Activated CD8-positive, alpha-beta memory T cell treated with anti-CD3 and anti-CD28 coated beads for 1 hour (primary cell): ENCODE results near the gene DLGAP1.
"Not testable (repeated sequence)": the region's sequence is repeated elsewhere in the genome, so short reads cannot be mapped to it uniquely, and the experiment has no call there.

Experiments used
- DNase-seq, 2 donors: peaks; one replicate each; pipeline ENCODE4 v3.0.0-alpha.2; 2020; ENCODE audit warnings: low read depth in 1 of 2; ENCODE audit errors: extremely low read depth in 1 of 2

Gene DLGAP1

DNA sequence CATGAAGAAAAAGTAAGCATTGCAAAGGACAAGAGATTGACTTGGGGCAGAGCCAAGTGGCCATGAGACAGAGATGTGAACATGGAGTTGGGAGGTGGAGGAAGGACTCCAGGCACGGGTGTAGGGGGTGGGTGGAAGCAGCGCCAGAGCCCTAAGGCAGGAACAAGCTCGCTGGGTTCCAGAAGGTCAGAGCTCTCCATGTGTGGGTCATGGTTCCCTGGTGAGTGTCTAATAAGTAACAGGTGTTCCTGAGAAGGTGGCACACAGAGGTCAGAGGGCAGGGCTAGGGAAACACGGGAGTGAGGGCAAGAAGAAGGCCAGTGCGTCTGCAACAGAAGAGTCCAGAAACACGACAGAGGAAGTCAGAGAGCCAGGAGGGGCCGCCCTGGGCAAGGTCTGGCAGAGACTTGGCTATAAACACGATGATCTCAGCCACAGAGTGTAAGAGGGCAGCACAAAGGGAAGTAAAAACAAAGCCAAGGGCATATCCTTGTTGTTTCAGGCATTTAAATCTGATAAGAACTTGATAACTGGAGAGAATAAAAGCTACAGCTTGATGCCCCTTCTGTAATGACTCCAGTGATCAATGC, 744.3 kb downstream of the DLGAP1 start:
- no peak for DNase-seq

DNA sequence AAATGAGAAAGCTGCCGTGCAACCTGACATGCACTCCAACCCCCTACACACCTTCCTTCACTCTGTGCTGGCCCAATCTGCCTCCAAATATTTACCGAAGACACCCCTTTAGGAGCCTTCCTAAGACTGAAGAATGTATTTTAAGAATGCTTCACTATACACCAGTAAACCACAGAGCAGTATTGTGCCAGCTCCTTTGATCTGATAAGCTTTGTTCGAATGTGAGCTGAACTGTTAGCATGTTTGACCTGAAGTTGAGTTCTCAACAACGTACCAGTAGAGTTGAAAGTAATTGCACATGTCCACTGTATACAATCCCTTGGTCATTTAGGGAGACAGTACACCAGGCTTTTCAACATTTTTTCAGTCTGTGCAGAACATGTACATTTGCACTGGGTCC, 745.9 kb downstream of the DLGAP1 start:
- DNase-seq: no peak

DNA sequence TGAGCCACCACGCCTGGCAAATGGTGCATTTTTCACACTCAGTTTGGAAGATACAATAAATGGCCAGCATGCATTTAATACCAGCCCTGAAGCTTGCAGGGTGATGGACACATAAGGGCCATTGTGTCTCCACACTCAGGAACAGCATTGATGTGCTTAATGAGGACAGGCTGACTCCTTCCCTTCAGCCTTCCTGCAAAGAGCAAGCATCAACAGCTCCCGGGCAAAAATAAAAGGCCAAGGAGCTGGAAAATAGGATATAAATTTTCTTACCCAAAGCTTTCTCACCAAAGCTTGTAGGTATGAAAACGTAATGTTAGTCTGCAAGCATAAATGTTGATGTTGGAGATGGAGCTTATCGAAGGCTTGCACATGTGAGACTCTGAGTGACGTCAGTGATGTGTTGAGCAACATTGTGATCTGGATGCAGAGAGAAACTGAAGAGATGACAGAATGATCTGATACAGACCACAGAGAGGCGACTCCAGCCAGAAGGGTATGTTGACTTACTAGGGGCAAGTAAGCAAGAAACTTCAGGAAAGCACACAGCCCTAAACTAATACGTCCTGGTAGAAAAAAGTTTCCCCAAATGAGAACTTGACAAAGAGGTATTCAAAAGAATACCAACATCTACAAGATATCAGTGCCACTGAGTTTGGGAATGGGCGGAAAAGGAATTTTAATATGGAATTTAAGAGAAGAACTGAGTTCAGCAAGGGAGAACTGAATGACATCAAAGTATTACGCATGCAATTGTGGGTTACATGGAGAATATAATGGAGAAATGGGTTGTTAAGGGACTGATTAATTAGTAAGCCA, 748.6 kb downstream of the DLGAP1 start:
- DNase-seq: no peak

DNA sequence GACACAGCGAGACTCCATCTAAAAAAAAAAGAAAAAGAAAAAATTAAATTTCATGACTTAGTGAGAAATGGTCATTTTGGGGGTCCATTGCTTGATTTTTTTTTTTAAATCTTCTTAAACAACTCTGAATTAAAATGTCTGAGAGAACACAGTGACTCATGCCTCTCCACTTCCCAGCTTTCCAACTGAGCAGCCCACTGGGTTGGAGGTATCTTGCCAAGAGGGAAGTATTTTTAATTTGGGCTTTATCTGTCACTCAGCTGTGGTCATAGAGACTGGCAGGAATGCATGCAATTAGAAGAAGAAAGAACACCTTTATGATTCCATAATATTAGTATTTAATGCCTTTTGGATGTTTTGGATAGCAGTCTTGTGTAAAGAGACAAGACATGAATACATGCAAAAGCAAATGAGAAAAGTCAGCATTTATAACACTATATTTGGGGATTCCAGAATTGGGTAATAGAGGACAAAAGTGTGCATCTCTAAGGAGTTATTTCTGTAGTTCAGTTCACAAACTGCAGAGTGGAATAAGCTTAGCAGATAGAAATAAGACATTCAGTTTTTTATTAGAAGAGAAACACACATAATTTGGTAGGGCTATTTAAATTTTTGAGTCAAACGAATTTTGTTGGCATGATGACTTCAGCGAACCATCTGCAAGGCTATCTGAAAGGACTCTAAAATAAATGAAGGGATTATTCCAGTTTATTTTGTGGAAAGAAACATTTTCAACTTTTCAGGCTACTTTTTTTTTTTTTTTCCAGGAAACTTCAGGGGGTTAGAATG, 750.4 kb downstream of the DLGAP1 start:
- no peak for DNase-seq

DNA sequence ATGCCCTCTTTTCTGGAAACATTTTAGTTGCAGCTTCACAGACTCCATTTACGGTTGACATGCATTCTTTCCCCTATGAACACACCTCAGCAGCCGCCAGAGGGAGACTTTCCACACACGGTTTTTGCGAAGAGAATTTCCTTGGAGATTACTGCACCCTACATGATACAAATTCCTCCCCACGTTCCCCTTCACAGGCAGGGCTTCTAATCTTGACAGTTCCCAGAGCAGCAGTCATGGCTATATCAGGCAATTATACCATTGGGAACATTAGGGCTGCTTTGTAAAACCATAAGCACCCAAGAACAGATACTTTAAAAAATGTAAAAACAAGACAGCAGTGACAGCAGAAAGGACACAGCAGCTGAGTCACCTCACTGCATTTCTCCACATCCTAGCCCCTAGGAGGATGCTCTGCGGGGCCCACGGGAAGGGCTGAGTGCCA, 751.4 kb downstream of the DLGAP1 start:
- DNase-seq: no peak

DNA sequence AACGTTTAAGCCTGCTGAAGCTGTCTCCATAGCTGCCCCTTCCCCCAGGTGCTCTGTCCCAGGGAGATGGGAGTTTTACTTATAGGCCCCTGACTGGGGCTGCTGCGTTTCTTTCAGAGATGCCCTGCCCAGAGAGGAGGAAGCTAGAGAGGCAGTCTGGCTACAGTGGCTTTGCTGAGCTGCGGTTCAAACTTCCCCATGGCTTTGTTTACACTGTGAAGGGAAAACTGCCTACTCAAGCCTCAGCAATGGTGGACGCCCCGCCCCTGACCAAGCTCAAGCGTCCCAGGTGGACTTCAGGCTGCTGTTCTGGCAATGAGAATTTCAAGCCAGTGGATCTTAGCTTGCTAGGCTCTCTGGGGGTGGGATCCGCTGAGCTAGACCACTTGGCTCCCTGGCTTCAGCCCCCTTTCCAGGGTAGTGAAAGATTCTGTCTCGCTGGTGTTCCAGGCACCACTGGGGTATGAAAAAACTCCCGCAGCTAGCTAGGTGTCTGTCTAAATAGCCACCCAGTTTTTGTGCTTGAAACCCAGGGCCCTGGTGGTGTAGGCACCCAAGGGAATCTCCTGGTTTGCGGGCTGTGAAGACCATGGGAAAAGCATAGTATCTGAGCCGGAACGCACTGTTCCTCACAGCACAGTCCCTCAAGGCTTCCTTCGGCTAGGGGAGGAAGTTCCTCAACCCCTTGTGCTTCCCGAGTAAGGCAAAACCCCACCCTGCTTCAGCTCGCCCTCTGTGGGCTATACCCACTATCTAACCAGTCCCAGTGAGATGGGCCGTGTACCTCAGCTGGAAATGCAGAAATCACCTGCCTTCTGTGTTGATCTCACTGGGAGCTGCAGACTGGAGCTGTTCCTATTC, 755.2 kb downstream of the DLGAP1 start:
- DNase-seq: not testable (repeated sequence)

GRCh38 chr18:3694030-3694778, 760.9 kb downstream of the DLGAP1 start:
- DNase-seq: not testable (repeated sequence)

- no peak for DNase-seq
These were observed 761.7 kb downstream of the DLGAP1 start for GRCh38 chr18:3693410-3693809.

- no peak for DNase-seq
These were observed 762.4 kb downstream of the DLGAP1 start for GRCh38 chr18:3692691-3693090.

DNA sequence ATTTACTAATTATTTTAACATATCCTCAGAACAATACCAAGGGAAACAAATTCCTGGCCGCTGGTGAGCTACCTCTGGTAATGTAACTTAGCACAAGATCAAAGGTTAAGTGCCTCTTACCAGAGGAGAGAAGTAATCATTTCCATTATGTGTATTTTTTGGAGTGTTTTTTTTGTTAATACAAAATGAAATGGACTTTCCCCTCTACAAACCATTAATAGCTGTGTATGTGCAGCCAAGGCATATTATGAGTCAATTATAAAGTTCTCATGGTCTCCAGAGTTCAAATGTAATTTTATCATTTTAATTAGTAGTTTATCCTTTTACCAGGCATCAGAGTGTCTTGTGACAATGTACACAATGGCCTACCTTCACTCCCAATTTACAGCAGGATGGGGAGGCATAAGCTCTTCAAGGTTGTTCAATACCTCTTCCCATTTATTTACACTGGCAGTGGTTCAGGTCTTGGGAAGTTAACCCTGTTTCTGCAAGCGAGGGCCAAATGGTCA, 762.9 kb downstream of the DLGAP1 start:
- no peak for DNase-seq

DNA sequence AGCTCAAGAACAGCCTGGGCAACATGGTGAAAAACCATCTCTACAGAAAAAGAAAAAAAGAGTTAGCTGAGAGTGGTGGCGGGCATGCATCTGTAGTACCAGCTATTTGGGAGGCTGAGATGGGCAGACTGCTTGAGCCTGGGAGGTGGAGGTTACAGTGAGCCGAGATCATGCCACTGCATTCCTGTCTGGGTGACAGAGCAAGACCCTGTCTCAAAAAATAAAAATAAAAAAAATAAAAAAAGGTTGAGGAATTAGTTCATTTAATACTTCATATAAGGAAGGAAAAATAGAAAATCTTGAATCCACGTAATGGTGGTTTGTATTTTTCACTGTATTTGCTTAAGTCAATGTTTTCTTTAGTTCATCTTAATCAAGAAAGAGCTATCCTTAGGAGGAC, 763.4 kb downstream of the DLGAP1 start:
- no peak for DNase-seq

- DNase-seq: no peak
These were observed 764.4 kb downstream of the DLGAP1 start for GRCh38 chr18:3690764-3691066.

GRCh38 chr18:3689986-3690763, 764.9 kb downstream of the DLGAP1 start:
- no peak for DNase-seq

DNA sequence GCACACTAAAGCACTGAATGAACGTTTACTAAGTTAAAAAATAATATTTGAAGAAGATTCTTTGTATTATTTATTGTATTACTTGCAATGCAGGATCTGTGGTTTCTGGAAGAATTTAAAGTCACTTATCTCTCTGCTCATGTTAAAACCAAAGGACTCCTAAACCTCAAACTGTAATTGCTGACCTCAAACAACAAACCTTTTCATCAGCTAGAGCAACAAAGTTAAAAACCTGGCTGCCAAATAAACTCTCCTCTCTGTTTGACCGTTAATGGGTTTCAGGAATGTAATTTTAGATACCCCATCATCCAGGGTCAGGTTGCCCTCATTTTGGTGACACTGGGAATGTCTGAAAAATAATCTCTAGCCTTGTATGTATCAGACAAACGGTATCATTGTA, 766.0 kb downstream of the DLGAP1 start:
- DNase-seq: no peak

DNA sequence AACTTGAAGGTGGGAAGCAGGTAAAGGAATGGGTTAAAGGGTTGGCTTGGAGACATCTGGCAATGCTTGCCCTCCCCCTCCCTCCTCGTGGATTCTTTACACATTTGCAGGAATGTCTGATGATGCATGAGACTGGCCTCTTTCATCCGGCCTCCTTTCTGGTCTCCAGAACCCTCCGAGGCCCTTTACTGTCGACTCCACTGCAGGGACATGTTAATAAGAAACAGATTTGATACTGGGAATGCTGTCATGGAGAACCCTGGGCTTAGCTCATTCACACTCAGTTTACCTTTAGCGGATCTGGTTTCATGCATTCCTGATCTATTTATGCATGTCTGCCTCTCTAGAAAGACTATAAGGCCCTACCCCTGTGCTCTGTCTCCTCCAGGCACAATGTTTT, 766.4 kb downstream of the DLGAP1 start:
- no peak for DNase-seq

GRCh38 chr18:3683483-3683882, 771.6 kb downstream of the DLGAP1 start:
- DNase-seq: no peak

GRCh38 chr18:3682061-3682460, 773.0 kb downstream of the DLGAP1 start:
- no peak for DNase-seq

DNA sequence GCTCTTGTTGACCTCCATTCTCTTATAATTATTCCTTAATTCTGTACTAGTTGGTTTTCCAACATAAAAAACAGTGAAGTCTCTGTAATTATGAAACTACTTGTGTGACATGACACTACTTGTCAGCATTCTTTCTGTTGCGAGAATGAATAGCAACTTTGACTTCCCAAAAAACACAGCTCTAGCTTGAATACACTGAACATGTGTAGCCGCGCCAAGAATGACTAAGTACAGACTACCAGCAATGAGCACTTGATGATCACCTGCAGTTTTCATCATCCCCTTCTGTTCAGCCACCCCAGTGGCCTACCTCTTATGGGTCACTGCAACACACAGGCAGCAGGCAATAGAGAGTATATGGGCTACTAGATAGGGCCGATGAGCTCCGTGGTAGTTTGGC, 775.9 kb downstream of the DLGAP1 start:
- no peak for DNase-seq

DNA sequence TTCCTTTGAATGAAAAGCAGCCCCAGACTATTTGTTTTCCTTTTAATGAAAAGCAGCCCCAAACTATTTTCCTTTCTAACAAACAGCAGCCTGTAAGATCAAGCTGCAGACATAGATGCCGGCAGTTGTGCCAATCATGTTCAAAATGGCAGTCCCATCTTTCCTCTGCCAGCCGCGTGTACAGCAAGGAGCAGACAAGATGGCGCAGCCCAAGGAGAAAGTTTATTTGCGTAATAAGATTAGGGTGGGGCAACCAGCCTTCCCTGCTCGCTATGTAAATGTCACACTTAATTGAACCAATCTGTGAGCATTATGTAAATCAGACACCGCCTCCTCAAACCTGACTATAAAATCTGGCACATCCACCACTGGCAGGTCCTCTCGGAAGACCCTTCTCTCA, 779.1 kb downstream of the DLGAP1 start:
- DNase-seq: no peak
